Measurements from ENCODE around the gene PTPRG.
A peak's percentile ranks its signal among the peaks of the same experiment; 100 is the strongest.

Gene PTPRG

DNA sequence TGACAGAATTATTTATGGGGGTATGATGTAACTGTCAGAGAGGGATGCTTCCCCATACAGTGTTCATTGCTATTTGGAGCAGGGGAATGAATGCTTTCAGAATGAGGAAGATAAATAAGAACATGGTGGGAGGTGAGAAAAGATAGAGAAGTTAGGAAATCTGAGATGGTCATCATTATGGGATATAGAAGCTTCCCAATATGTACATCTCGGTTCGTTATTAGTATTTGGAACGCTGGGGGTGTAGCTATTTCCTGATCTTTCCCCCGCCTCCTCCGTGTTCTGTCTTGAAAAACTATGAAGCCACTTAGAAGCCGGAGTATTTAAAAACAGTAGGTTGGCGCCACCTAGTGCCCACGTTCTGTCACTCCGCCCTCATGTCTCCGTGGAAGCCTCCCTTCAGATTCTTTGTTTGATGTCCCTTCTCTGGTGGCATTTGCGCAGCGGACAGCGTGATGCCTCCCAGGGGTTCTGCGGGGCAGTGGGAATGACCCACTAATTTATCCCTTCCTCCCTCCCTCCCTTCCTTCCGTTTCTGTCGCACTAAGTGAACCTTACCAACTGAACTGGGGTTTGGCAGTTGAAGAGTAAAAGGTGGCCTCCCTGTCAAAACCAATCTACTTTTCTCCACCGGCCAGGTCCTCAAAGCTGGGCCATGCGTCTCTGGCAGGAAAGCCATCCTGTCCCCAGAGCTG lies 627.5 kb downstream of the PTPRG start:
- DNase-seq (ENCODE audit: low spot score) = no peak
- Histone ChIP-seq H3K4me3 (peak overlapping the region; percentile 30), H3K27ac (peak overlapping the region in 1 of 2 donors; percentile 17)
- TF ChIP-seq CTCF (IDR thresholded peaks at IDR 0.05) = peak; percentile 69

GRCh38 chr3:62189376-62189698 lies 628.0 kb downstream of the PTPRG start:
- Histone ChIP-seq H3K4me3 (no peak overlapping the region), H3K27ac (peak overlapping the region in 1 of 2 donors; percentile 17)
- TF ChIP-seq CTCF (IDR thresholded peaks at IDR 0.05) = no peak
- no peak for DNase-seq (ENCODE audit: low spot score)

GRCh38 chr3:62192891-62193290 lies 631.5 kb downstream of the PTPRG start:
- TF ChIP-seq CTCF (IDR thresholded peaks at IDR 0.05) = no peak
- Histone ChIP-seq H3K4me3 (no peak overlapping the region), H3K27ac (no peak overlapping the region)
- DNase-seq (ENCODE audit: low spot score) = no peak

DNA sequence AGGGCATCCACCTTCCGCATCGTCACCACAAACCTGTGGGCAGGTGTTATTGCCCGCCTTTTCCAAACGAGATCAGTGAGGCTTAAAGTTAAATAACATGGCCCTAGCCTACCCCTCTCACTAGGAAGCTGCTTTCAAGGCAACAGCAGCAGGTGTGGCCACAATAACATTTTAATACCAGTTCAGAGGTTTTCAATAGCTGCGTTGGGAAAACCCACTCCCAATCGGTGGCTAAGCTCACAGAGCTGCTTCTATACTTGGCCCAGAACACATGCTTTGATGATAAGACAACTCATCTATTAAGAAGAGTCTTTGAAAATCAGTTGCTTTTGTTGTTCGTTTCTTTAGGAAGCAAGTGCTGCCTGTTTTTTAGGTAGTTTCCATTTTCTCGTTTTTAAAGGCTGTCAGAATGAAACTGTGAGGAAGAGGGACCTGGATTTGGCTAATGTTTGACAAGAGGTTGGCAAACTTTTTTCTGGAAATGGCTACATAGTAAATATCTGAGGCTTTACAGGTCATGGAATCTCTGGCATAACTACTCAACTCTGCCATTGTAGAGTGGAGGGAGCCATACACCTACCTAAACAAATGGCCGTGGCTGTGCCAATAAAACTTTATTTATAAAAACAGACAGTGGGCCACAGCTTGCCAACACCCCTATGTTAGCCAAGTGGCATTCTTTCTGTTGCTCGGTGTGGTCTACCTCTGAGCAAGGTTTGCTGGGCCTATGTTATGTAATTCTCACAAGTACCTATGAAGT lies 632.4 kb downstream of the PTPRG start:
- Histone ChIP-seq H3K27ac (no peak overlapping the region), H3K4me3 (no peak overlapping the region)
- DNase-seq (ENCODE audit: low spot score) = no peak
- no peak for TF ChIP-seq CTCF (IDR thresholded peaks at IDR 0.05)

GRCh38 chr3:62197350-62198012 lies 636.1 kb downstream of the PTPRG start:
- H3K4me3 ChIP-seq = no peak overlapping the region
- TF ChIP-seq CTCF (IDR thresholded peaks at IDR 0.05) = no peak
- DNase-seq (ENCODE audit: low spot score) = peak; percentile 46

DNA sequence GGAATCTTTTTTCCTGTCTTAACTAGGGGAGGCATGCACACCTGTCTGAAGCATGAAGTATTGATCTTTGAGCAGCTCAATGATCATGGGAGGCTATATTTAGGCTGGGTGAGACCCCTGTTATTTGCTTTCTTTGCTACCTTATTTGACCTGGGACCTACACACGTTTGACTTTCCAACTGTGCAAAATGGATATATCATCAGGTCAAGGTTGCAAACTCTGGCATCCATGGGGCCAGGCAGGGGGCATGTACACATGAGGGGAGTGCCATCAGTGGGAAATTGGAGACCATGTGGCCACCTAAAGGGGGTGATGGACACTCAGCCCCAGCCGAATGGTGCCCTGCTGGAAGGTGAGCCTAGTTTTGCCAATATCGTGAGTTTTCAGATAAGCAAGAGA lies 637.8 kb downstream of the PTPRG start:
- peak; percentile 47 for DNase-seq (ENCODE audit: low spot score)
- Histone ChIP-seq H3K4me3 (no peak overlapping the region), H3K27ac (no peak overlapping the region)
- TF ChIP-seq CTCF (IDR thresholded peaks at IDR 0.05) = no peak

More at GRCh38 chr3:62197350-62198012, 636.1 kb downstream of the PTPRG start:
- no peak overlapping the region for H3K27ac ChIP-seq

All from coronary artery (tissue), 2 donors.